Uterus (tissue), 4 donors: ENCODE results near the gene SEPTIN10. TPM values are rescaled to one million over a fixed set of nuclear protein-coding genes. Genes with fewer than 3 reads are reported as not detected.

Experiments
- DNase-seq, 2 donors: peaks; one replicate each; pipeline ENCODE4 v3.0.0-alpha.2; 2019 to 2020
- H3K27ac ChIP-seq, 2 donors: fragments of 200-600 bp; sonication (generic); 1 replicate in 1 of 2; 2 replicates in 1 of 2; pipeline ENCODE4 v1.5.1; 2016 to 2018
- H3K27me3 ChIP-seq, 2 donors: fragments of 200-600 bp; sonication (generic); one replicate each; pipeline ENCODE4 v1.5.1; 2018 to 2019; ENCODE audit warnings: control low read depth in 1 of 2
- H3K36me3 ChIP-seq, 2 donors: fragments of 200-600 bp; sonication (generic); one replicate each; pipeline ENCODE4 v1.5.1; 2019; ENCODE audit warnings: control low read depth in 1 of 2
- H3K4me1 ChIP-seq, 2 donors: fragments of 200-600 bp; sonication (generic); one replicate each; pipeline ENCODE4 v1.5.1; 2018 to 2019; ENCODE audit warnings: control low read depth in 1 of 2
- H3K4me3 ChIP-seq, 2 donors: fragments of 200-600 bp; sonication (generic); 1 replicate in 1 of 2; 2 replicates in 1 of 2; pipeline ENCODE4 v1.5.1; 2018 to 2019; ENCODE audit warnings: mild to moderate bottlenecking in 1 of 2
- H3K9me3 ChIP-seq, 2 donors: fragments of 200-600 bp; sonication (generic); one replicate each; pipeline ENCODE4 v1.5.1; 2019; ENCODE audit warnings: control low read depth in 1 of 2
- CTCF ChIP-seq, 4 experiments: fragments of 200-600 bp in 2 of 4; fragments of 450-650 bp in 2 of 4; sonication (generic) in 2 of 4; IDR thresholded peaks; one replicate each; pipeline ENCODE4 v1.5.1; 2016 to 2019; ENCODE audit warnings: antibody characterized with exemption in 4 of 4, mild to moderate bottlenecking in 2 of 4, moderate library complexity in 1 of 4
- POLR2A ChIP-seq, 2 donors: fragments of 450-650 bp; IDR thresholded peaks; one replicate each; pipeline ENCODE4 v1.6.1; 2016; ENCODE audit warnings: antibody characterized with exemption in 2 of 2, mild to moderate bottlenecking in 1 of 2, moderate library complexity in 1 of 2
- intact Hi-C: fragments of 100-400 bp; cut with DNase I; formaldehyde crosslinking; loops from one replicate; pipeline ENCODE4 v1.15.1; 2023; ENCODE audit warnings: low total_unique reads
- total RNA-seq, 4 donors: library from RNA; depleted of rRNA in 3 of 4; stranded (reverse); fragments of >200 nt in 3 of 4; gene quantifications; one replicate each; pipeline versions ENCODE4 v1.1.0 to v1.2.4, GENCODE V29; 2014 to 2023
- donor health status: DM: yes; HTN: yes; CAD: no.

Gene SEPTIN10
- total RNA-seq, 4 donors from 2014 or later: 52.8 to 181 (median 121) TPM

DNA sequence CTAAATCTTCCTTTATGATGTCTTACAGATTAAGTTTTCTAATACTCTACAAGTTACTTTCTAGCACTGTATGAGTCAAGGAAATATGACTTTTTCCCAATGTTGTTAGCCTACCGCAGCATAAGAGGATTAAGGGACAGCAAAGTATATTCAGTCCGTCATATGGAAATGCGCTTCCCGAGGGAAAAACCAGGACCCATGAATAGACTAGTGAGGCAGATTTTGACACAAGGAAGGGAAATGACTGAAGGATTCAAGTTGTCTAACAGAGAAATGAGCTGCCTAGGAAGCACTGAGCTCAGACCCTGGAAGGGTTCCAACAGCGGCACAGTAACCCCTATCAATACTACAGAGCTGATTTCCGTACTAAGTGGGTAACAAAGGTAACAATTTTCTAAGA lies 12.0 kb downstream of the SEPTIN10 start:
- no peaks in the 10 kb centered on the region for H3K36me3 ChIP-seq
- intact Hi-C loops: no loop called here
- H3K4me1 ChIP-seq: no peaks in the 10 kb centered on the region
- no peak for DNase-seq
- H3K4me3 ChIP-seq: no peak overlapping the region
- H3K9me3 ChIP-seq: no peaks in the 10 kb centered on the region
- TF ChIP-seq POLR2A (IDR thresholded peaks at IDR 0.05) (no peak), CTCF (IDR thresholded peaks at IDR 0.05) (no peak)
- no peak overlapping the region for H3K27ac ChIP-seq
- no peaks in the 10 kb centered on the region for H3K27me3 ChIP-seq

- intact Hi-C loops: no loop called here
- TF ChIP-seq POLR2A (IDR thresholded peaks at IDR 0.05) (no peak), CTCF (IDR thresholded peaks at IDR 0.05) (no peak)
- Histone ChIP-seq H3K9me3 (no peaks in the 10 kb centered on the region), H3K36me3 (no peaks in the 10 kb centered on the region), H3K4me3 (no peak overlapping the region), H3K27me3 (no peaks in the 10 kb centered on the region), H3K4me1 (no peaks in the 10 kb centered on the region), H3K27ac (no peak overlapping the region)
- DNase-seq: no peak
Observed at GRCh38 chr2:109597283-109597682, 16.5 kb downstream of the SEPTIN10 start.

- H3K4me3 ChIP-seq: no peak overlapping the region
- TF ChIP-seq POLR2A (IDR thresholded peaks at IDR 0.05) (no peak), CTCF (IDR thresholded peaks at IDR 0.05) (no peak)
- no peaks in the 10 kb centered on the region for H3K4me1 ChIP-seq
- H3K27me3 ChIP-seq: no peaks in the 10 kb centered on the region
- H3K27ac ChIP-seq: no peak overlapping the region
- DNase-seq: no peak
- intact Hi-C loops: no loop called here
- no peaks in the 10 kb centered on the region for H3K9me3 ChIP-seq
- H3K36me3 ChIP-seq: no peaks in the 10 kb centered on the region
Observed at GRCh38 chr2:109595644-109596043, 18.1 kb downstream of the SEPTIN10 start.

- no peaks in the 10 kb centered on the region for H3K4me1 ChIP-seq
- H3K36me3 ChIP-seq: no peaks in the 10 kb centered on the region
- intact Hi-C loops: no loop called here
- no peak for TF ChIP-seq CTCF (IDR thresholded peaks at IDR 0.05)
- no peak for TF ChIP-seq POLR2A (IDR thresholded peaks at IDR 0.05)
- no peak overlapping the region for H3K27ac ChIP-seq
- no peaks in the 10 kb centered on the region for H3K9me3 ChIP-seq
- H3K4me3 ChIP-seq: no peak overlapping the region
- no peak for DNase-seq
- H3K27me3 ChIP-seq: no peaks in the 10 kb centered on the region
Observed at GRCh38 chr2:109594246-109594885, 19.4 kb downstream of the SEPTIN10 start.

GRCh38 chr2:109592905-109593304 lies 20.9 kb downstream of the SEPTIN10 start:
- TF ChIP-seq CTCF (IDR thresholded peaks at IDR 0.05) (no peak), POLR2A (IDR thresholded peaks at IDR 0.05) (no peak)
- Histone ChIP-seq H3K4me1 (no peaks in the 10 kb centered on the region), H3K36me3 (no peaks in the 10 kb centered on the region), H3K4me3 (no peak overlapping the region), H3K27ac (no peak overlapping the region), H3K27me3 (no peaks in the 10 kb centered on the region), H3K9me3 (no peaks in the 10 kb centered on the region)
- no peak for DNase-seq
- intact Hi-C loops: no loop called here
